ENCODE results near the gene PKHD1. TPM values are rescaled to one million over a fixed set of nuclear protein-coding genes. Genes with fewer than 3 reads are reported as not detected.

PKHD1 gene
- total RNA-seq, 1 donor from 2014 or later, result 0.49 TPM

GRCh38 chr6:51908243-51908642 is 179.2 kb downstream of the PKHD1 start:
- H3K4me3 ChIP-seq, result no peak overlapping the region
- H3K27ac ChIP-seq, result no peak overlapping the region
- H3K4me1 ChIP-seq, result no peaks in the 10 kb centered on the region
- no peak for DNase-seq (ENCODE audit: extremely low spot score in 2 of 2)
- intact Hi-C loops (cut with DNase I), result no loop called here
- H3K27me3 ChIP-seq, result no peaks in the 10 kb centered on the region
- TF ChIP-seq, protein P1, sequence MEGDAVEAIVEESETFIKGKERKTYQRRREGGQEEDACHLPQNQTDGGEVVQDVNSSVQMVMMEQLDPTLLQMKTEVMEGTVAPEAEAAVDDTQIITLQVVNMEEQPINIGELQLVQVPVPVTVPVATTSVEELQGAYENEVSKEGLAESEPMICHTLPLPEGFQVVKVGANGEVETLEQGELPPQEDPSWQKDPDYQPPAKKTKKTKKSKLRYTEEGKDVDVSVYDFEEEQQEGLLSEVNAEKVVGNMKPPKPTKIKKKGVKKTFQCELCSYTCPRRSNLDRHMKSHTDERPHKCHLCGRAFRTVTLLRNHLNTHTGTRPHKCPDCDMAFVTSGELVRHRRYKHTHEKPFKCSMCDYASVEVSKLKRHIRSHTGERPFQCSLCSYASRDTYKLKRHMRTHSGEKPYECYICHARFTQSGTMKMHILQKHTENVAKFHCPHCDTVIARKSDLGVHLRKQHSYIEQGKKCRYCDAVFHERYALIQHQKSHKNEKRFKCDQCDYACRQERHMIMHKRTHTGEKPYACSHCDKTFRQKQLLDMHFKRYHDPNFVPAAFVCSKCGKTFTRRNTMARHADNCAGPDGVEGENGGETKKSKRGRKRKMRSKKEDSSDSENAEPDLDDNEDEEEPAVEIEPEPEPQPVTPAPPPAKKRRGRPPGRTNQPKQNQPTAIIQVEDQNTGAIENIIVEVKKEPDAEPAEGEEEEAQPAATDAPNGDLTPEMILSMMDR (IDR thresholded peaks at IDR 0.05), result no peak
- no peak for TF ChIP-seq POLR2AphosphoS5 (IDR thresholded peaks at IDR 0.05; ENCODE audit: insufficient read depth in 1 of 2, low read depth in 1 of 2)
- no peak for TF ChIP-seq POLR2A (IDR thresholded peaks at IDR 0.05)
- H3K9me3 ChIP-seq, result no peaks in the 10 kb centered on the region
- no peaks in the 10 kb centered on the region for H3K36me3 ChIP-seq

DNA sequence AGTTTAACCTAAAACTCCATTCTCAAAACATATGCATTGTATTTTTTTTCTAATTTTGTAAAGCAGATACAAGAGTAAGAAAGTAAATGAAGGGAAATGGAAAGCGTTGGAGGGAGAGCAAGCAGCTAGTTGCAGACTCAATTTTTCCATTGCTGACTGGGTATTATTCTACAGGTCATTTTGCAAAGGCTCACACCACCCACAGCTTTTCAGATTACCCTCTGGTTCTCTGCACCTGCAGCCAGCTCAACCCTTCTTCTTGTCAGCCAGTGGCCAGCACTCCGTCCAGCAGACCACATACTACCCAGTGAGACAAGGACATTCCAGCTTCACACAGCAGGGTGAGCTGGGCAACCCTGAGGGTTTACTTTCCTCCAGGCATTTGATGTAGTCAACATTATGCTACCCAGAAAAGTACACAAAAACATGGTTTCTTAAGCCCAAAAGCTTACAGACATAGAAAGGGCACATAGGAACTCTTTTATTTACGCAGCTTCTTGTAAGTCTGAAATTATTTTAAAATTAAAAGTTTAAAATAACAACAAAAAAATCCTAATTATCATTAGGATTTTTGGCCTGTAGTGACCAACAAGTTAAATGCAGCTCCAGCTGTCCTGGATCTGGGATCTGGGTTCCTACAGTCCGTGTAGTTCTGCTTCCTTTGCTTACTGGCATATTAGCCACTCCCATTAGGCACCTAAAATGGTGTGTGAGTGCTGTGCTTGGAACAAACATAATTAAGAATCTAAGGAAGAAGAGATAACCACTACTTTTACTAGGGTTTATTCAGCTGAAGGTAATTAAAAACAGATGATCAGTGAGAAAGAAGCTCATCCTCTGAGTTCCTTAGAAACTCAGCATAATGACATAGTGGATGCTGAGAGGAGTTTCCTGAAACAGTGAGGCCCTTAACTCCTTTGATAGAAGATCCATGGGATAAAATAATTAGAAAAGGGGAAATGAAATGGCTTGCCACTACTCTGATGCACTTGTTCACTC is 185.3 kb downstream of the PKHD1 start:
- no peak overlapping the region for H3K4me3 ChIP-seq
- intact Hi-C loops (cut with DNase I), result no loop called here
- H3K9me3 ChIP-seq, result no peaks in the 10 kb centered on the region
- H3K27ac ChIP-seq, result no peak overlapping the region
- no peaks in the 10 kb centered on the region for H3K27me3 ChIP-seq
- DNase-seq (ENCODE audit: extremely low spot score in 2 of 2), result no peak
- no peaks in the 10 kb centered on the region for H3K4me1 ChIP-seq
- H3K36me3 ChIP-seq, result no peaks in the 10 kb centered on the region
- TF ChIP-seq POLR2AphosphoS5 (IDR thresholded peaks at IDR 0.05; ENCODE audit: insufficient read depth in 1 of 2, low read depth in 1 of 2) (no peak), POLR2A (IDR thresholded peaks at IDR 0.05) (no peak)
- TF ChIP-seq, protein P1 (IDR thresholded peaks at IDR 0.05), result no peak

DNA sequence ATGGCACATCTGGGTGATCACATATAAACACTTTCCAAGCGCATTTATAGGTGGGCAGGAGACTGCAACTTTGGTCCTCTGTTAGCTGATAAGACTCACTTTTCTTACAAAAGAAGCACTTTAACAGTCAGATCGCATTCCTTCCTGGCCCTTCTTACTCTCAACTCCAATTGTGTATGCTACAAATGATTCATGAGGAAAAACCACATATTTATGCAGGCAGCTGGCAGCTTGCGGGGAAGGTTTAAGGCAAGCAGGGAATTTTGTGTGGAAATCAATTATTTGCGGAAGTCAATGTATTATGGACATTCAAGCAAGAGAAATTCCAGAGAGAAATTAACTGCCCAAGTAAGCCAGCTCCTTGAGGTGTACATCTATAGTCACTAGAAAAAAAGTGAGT is 194.0 kb downstream of the PKHD1 start:
- no peak for TF ChIP-seq POLR2A (IDR thresholded peaks at IDR 0.05)
- TF ChIP-seq, protein P1 (IDR thresholded peaks at IDR 0.05), result no peak
- intact Hi-C loops (cut with DNase I), result no loop called here
- Histone ChIP-seq H3K27ac (no peak overlapping the region), H3K4me3 (no peak overlapping the region), H3K36me3 (no peaks in the 10 kb centered on the region), H3K27me3 (no peaks in the 10 kb centered on the region), H3K4me1 (no peaks in the 10 kb centered on the region), H3K9me3 (no peaks in the 10 kb centered on the region)
- no peak for DNase-seq (ENCODE audit: extremely low spot score in 2 of 2)

DNA sequence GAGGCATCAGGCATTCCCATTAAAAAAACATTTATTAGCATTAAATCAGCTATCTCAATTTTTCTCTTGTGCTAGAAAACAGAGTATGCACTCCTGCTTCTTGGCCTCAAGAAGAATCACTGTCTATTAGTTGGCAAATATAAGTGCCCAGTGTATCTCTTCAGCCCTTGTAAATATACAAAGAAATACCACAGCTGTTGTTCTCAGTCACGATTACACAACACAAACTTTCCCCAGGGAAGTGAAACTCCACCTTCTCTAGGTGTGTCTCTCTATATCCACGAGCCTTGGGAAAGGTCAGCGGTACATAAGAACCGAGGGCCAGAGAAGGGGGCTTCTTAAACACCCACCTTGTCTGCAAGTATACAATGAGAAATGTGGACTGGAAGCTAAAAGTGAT is 194.7 kb downstream of the PKHD1 start:
- Histone ChIP-seq H3K36me3 (no peaks in the 10 kb centered on the region), H3K27me3 (no peaks in the 10 kb centered on the region), H3K4me1 (no peaks in the 10 kb centered on the region), H3K4me3 (no peak overlapping the region), H3K27ac (no peak overlapping the region), H3K9me3 (no peaks in the 10 kb centered on the region)
- TF ChIP-seq POLR2A (IDR thresholded peaks at IDR 0.05) (no peak), POLR2AphosphoS5 (IDR thresholded peaks at IDR 0.05; ENCODE audit: insufficient read depth in 1 of 2, low read depth in 1 of 2) (no peak)
- TF ChIP-seq, protein P1 (IDR thresholded peaks at IDR 0.05), result no peak
- DNase-seq (ENCODE audit: extremely low spot score in 2 of 2), result no peak
- intact Hi-C loops (cut with DNase I), result no loop called here

DNA sequence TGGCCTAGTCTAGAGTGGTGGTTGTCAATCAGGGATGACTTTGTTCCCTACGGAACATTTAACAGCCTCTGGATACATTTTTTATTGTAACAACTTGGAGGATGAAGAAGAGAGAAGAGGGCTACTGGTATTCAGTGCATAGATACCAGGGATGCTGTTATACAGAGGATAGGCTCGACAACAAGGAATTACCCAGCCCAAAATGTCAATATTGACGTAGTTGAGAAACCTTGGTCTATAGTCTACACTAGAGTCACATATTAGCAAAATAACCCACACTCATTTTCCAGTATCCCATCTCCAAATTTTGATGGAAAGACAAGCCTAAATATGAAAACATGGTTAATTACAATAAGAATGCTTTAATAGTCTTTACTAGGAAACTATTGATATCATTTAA is 195.1 kb downstream of the PKHD1 start:
- intact Hi-C loops (cut with DNase I), result no loop called here
- TF ChIP-seq POLR2AphosphoS5 (IDR thresholded peaks at IDR 0.05; ENCODE audit: insufficient read depth in 1 of 2, low read depth in 1 of 2) (no peak), POLR2A (IDR thresholded peaks at IDR 0.05) (no peak)
- TF ChIP-seq, protein P1 (IDR thresholded peaks at IDR 0.05), result no peak
- Histone ChIP-seq H3K9me3 (no peaks in the 10 kb centered on the region), H3K4me1 (no peaks in the 10 kb centered on the region), H3K4me3 (no peak overlapping the region), H3K27ac (no peak overlapping the region), H3K36me3 (no peaks in the 10 kb centered on the region), H3K27me3 (no peaks in the 10 kb centered on the region)
- no peak for DNase-seq (ENCODE audit: extremely low spot score in 2 of 2)
